ENCODE measurements around the gene PID1. TPM values are rescaled to one million over a fixed set of nuclear protein-coding genes. Genes with fewer than 3 reads are reported as not detected.

PID1 gene
- total RNA-seq, 1 donor from 2014 or later = 5.3 TPM

GRCh38 chr2:229273723-229274338, 2.7 kb upstream of the PID1 start:
- Mint-ChIP-seq H3K27ac (ENCODE audit: unreplicated experiment) (no peak overlapping the region), H3K27me3 (ENCODE audit: unreplicated experiment) (peaks cover 2% of the 10 kb centered on the region), H3K4me1 (ENCODE audit: low read depth, unreplicated experiment) (peaks cover 5% of the 10 kb centered on the region), H3K4me3 (ENCODE audit: unreplicated experiment) (no peak overlapping the region), H3K9me3 (ENCODE audit: unreplicated experiment) (peaks cover 10% of the 10 kb centered on the region), H3K36me3 (ENCODE audit: unreplicated experiment) (no peaks in the 10 kb centered on the region)
- TF ChIP-seq CTCF (IDR thresholded peaks at IDR 0.05; ENCODE audit: partially characterized antibody, unreplicated experiment) = peak; percentile 32
- peak; percentile 52 for DNase-seq

GRCh38 chr2:229273006-229273722, 2.1 kb upstream of the PID1 start:
- no peak overlapping the region for H3K27ac Mint-ChIP-seq (ENCODE audit: unreplicated experiment)
- no peaks in the 10 kb centered on the region for H3K36me3 Mint-ChIP-seq (ENCODE audit: unreplicated experiment)
- H3K4me1 Mint-ChIP-seq (ENCODE audit: low read depth, unreplicated experiment) = peaks cover 5% of the 10 kb centered on the region
- DNase-seq = no peak
- peaks cover 10% of the 10 kb centered on the region for H3K9me3 Mint-ChIP-seq (ENCODE audit: unreplicated experiment)
- no peak overlapping the region for H3K4me3 Mint-ChIP-seq (ENCODE audit: unreplicated experiment)
- no peak for TF ChIP-seq CTCF (IDR thresholded peaks at IDR 0.05; ENCODE audit: partially characterized antibody, unreplicated experiment)
- H3K27me3 Mint-ChIP-seq (ENCODE audit: unreplicated experiment) = peaks cover 2% of the 10 kb centered on the region

DNA sequence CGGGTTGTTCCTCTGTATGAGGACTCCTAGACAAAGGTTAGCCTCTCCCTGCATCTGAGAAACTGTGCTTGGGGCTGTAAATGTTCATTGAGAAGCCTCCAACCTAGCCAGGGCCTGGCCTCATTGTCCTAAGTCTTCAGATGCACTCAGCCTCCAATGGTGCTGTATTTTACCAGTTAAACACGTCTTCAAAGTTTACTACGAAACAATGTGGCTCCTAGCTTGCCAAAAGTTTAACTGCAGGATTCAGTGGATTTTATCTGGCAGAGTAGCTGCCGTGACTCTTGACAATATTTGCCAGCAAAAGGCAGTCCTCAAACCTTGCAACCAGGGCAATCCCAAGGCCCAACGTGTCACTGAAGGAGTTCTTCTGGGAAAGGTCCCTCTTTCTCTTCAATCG, 1.1 kb downstream of the PID1 start:
- peaks cover 4% of the 10 kb centered on the region for H3K4me1 Mint-ChIP-seq (ENCODE audit: low read depth, unreplicated experiment)
- peaks cover 10% of the 10 kb centered on the region for H3K9me3 Mint-ChIP-seq (ENCODE audit: unreplicated experiment)
- no peak for DNase-seq
- no peak overlapping the region for H3K27ac Mint-ChIP-seq (ENCODE audit: unreplicated experiment)
- no peaks in the 10 kb centered on the region for H3K36me3 Mint-ChIP-seq (ENCODE audit: unreplicated experiment)
- H3K4me3 Mint-ChIP-seq (ENCODE audit: unreplicated experiment) = peak overlapping the region; percentile 59
- TF ChIP-seq CTCF (IDR thresholded peaks at IDR 0.05; ENCODE audit: partially characterized antibody, unreplicated experiment) = no peak
- H3K27me3 Mint-ChIP-seq (ENCODE audit: unreplicated experiment) = peaks cover 2% of the 10 kb centered on the region

GRCh38 chr2:229269146-229269545, 1.9 kb downstream of the PID1 start:
- H3K27me3 Mint-ChIP-seq (ENCODE audit: unreplicated experiment) = peaks cover 2% of the 10 kb centered on the region
- H3K27ac Mint-ChIP-seq (ENCODE audit: unreplicated experiment) = no peak overlapping the region

More at GRCh38 chr2:229269146-229269545, 1.9 kb downstream of the PID1 start:
- Mint-ChIP-seq H3K4me1 (ENCODE audit: low read depth, unreplicated experiment) (peaks cover 4% of the 10 kb centered on the region), H3K36me3 (ENCODE audit: unreplicated experiment) (no peaks in the 10 kb centered on the region), H3K4me3 (ENCODE audit: unreplicated experiment) (no peak overlapping the region), H3K9me3 (ENCODE audit: unreplicated experiment) (peaks cover 10% of the 10 kb centered on the region)
- no peak for DNase-seq
- TF ChIP-seq CTCF (IDR thresholded peaks at IDR 0.05; ENCODE audit: partially characterized antibody, unreplicated experiment) = no peak
